Hematopoietic multipotent progenitor cell (in vitro differentiated cells): ENCODE data around the gene GARS1. TPM values are rescaled to one million over a fixed set of nuclear protein-coding genes. Genes with fewer than 3 reads are reported as not detected.
"Not testable (repeated sequence)": the region's sequence is repeated elsewhere in the genome, so short reads cannot be mapped to it uniquely, and the experiment has no call there.

Experiments used
- DNase-seq, 3 donors: peaks; one replicate each; pipeline ENCODE4 v3.0.0-alpha.2; 2011 to 2015; ENCODE audit warnings: low read depth in 2 of 3, low spot score in 2 of 3
- total RNA-seq: library from RNA; depleted of rRNA; stranded (reverse); fragments of >200 nt; gene quantifications from one replicate; pipeline ENCODE4 v1.2.3, GENCODE V29; 2012

GARS1 gene
- total RNA-seq, 1 donor, result 49.5 TPM

- no peak for DNase-seq
Measured at GRCh38 chr7:30572212-30572841, 22.4 kb upstream of the GARS1 start.

- no peak for DNase-seq
Measured at GRCh38 chr7:30575910-30576309, 18.8 kb upstream of the GARS1 start.

- DNase-seq, result no peak
Measured at GRCh38 chr7:30583181-30583580, 11.5 kb upstream of the GARS1 start.

GRCh38 chr7:30584415-30584814 lies 10.3 kb upstream of the GARS1 start:
- no peak for DNase-seq

- DNase-seq, result no peak
Measured at GRCh38 chr7:30584965-30585364, 9.7 kb upstream of the GARS1 start.

- DNase-seq, result no peak
Measured at GRCh38 chr7:30585675-30586074, 9.0 kb upstream of the GARS1 start.

GRCh38 chr7:30587547-30587946 lies 7.1 kb upstream of the GARS1 start:
- DNase-seq, result not testable (repeated sequence)

- DNase-seq, result no peak
Measured at GRCh38 chr7:30589111-30589510, 5.6 kb upstream of the GARS1 start.

GRCh38 chr7:30594048-30594539 lies 584 bp upstream of the GARS1 start:
- no peak for DNase-seq

GRCh38 chr7:30595436-30596013 lies 847 bp downstream of the GARS1 start:
- DNase-seq, result peak in 1 of 3 donors; percentile 2

- peak in 2 of 3 donors; percentile 2 to 7 for DNase-seq
Measured at GRCh38 chr7:30596014-30596641, 1.4 kb downstream of the GARS1 start.

GRCh38 chr7:30596721-30597120 lies 2.0 kb downstream of the GARS1 start:
- no peak for DNase-seq

- DNase-seq, result no peak
Measured at GRCh38 chr7:30598121-30598876, 3.6 kb downstream of the GARS1 start.

GRCh38 chr7:30604901-30605300 lies 10.2 kb downstream of the GARS1 start:
- DNase-seq, result no peak

- no peak for DNase-seq
Measured at GRCh38 chr7:30605832-30606231, 11.2 kb downstream of the GARS1 start.

GRCh38 chr7:30612658-30613265 lies 18.1 kb downstream of the GARS1 start:
- DNase-seq, result no peak

GRCh38 chr7:30613366-30614325 lies 19.0 kb downstream of the GARS1 start:
- no peak for DNase-seq

- DNase-seq, result no peak
Measured at GRCh38 chr7:30616318-30616717, 21.6 kb downstream of the GARS1 start.

- no peak for DNase-seq
Measured at GRCh38 chr7:30617359-30617758, 22.7 kb downstream of the GARS1 start.
